HG03139 (cell line): ENCODE results near the gene FAM216B.

Experiments used
- ATAC-seq: cut with Tn5 transposase; IDR thresholded peaks from one replicate; pipeline ENCODE4 v1.9.1; 2021; ENCODE audit not compliant: unreplicated experiment

Gene FAM216B

DNA sequence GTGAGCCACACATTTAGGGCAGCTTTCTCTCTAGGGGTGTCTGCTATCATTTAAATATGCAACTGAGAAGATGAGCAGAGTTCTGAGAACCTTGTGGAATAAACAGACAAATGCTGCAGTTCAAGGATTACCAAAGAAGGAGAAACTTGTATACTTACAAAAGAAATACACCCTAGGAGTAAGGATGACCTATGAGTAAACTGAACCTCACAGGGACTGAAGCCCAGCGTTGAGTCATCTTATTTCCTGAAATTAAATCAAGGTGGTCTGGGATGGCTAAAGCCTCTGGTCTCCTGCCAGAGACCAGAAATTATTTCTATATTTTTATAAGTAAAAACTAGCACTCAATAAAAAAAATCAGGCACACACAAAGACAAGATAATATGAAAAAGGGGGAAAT, 40.1 kb downstream of the FAM216B start:
- ATAC-seq: no peak

DNA sequence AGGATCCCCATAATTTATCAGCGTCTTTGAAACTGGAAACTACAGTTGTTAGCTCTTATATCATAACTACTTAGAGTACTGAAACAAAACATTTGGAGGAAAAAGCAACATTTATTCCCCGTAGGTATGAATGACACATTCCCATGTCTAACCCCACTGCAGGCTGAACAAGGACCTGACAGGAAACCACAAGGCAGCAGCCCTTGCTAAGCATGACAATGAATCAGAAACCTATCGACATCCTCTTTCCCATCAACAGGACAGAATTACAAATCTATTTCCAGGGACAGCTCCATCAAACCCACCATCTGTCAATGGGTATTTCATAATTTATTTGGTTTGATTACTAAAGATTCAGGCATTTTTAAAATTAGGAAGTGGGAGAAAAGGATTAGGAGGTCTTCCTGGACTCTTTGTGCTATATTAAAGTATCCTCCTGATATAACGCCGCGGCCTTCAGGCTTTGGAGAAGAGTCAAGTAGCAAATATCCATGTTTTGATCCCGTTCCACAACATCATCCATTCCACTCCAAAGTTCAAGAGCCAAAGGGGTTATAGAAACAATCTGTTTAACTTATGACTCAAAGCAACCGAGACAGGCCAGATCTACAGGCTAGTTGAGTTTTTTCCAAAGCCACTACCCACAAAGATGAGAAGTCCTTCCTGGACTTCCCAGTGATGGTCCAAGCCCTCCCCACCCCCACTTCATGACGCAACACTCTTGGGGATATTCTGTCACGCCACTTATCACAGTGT, 51.1 kb downstream of the FAM216B start:
- ATAC-seq: no peak

DNA sequence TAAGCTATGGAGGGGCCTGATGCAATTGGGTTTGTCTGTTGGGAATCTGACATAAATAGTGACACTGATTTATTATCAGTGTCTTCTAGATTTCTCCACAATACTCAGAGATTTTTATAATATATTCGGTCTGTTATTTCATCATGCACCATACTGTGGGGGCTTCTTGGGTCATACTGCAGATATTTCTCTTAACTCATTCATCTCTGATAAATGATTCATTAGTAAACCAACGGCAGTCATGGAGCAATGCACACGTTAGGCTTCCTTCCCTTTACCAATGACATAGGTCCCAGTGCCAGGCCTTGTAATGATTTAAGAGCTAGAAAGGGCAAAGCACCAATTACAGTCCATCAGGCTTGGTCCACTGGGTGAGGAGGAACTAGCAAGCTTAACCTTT, 53.6 kb downstream of the FAM216B start:
- ATAC-seq: no peak

DNA sequence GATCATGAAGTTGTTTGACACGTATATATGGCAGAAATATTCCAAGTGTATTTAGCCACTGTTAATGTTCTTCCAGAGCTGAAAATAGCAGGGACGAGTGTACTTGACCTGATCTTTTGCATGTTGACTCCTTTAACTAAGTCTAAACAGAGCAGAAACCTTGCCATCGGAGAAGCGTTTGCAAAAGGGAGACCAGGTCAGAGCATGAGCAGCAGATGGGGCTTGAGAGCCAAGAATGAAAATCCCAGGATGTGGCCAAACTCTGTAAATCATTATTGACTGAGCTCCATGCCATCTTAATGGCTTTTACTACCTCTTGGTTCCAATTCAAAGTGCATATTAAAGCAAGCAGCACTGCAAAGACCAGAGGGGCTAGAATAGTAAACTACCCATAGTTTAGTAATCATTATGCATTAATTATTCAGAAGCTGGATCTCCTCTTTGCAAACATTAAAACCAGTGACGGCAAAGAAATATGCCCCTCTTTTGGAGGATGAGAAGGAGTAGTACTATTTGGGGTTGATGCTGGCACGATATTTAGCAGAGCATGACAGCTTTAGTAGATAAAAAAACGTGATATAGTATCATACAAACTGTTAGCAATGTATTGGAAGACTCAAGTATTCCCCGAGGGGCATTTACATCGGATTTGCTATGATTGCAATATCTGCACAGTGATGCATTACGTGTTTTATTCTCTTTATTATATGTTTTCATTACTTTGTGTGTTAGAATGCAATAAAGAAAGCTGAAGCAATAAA, 55.7 kb downstream of the FAM216B start:
- no peak for ATAC-seq
